Measurements from ENCODE around the gene PRRG2.

- TF ChIP-seq, protein P1, sequence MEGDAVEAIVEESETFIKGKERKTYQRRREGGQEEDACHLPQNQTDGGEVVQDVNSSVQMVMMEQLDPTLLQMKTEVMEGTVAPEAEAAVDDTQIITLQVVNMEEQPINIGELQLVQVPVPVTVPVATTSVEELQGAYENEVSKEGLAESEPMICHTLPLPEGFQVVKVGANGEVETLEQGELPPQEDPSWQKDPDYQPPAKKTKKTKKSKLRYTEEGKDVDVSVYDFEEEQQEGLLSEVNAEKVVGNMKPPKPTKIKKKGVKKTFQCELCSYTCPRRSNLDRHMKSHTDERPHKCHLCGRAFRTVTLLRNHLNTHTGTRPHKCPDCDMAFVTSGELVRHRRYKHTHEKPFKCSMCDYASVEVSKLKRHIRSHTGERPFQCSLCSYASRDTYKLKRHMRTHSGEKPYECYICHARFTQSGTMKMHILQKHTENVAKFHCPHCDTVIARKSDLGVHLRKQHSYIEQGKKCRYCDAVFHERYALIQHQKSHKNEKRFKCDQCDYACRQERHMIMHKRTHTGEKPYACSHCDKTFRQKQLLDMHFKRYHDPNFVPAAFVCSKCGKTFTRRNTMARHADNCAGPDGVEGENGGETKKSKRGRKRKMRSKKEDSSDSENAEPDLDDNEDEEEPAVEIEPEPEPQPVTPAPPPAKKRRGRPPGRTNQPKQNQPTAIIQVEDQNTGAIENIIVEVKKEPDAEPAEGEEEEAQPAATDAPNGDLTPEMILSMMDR (IDR thresholded peaks at IDR 0.05), result no peak
- TF ChIP-seq POLR2A (IDR thresholded peaks at IDR 0.05), result no peak
These were observed 14.8 kb downstream of the PRRG2 start for GRCh38 chr19:49595819-49596404.

All from testis (tissue), 2 donors.